HUES64 (cell line): ENCODE results near the gene FAM187B.
A peak's percentile ranks its signal among the peaks of the same experiment; 100 is the strongest.
"Not testable (repeated sequence)": the region's sequence is repeated elsewhere in the genome, so short reads cannot be mapped to it uniquely, and the experiment has no call there.

ENCODE experiments used
- H3K27ac ChIP-seq: 2 replicates; pipeline ENCODE4 v1.7.0; 2013; ENCODE audit warnings: low read depth, low read length, inconsistent platforms
- H3K27me3 ChIP-seq: 2 replicates; pipeline ENCODE4 v1.6.1; 2013; ENCODE audit warnings: mild to moderate bottlenecking, low read length; ENCODE audit not compliant: insufficient read depth
- H3K36me3 ChIP-seq: 2 replicates; pipeline ENCODE4 v1.6.1; 2013; ENCODE audit warnings: mild to moderate bottlenecking, low read length; ENCODE audit not compliant: insufficient read depth
- H3K4me1 ChIP-seq: 2 replicates; pipeline ENCODE4 v1.6.1; 2013; ENCODE audit warnings: mild to moderate bottlenecking, low read length, moderate library complexity; ENCODE audit not compliant: insufficient read depth
- H3K4me3 ChIP-seq: 2 replicates; pipeline ENCODE4 v1.5.1; 2013; ENCODE audit warnings: mild to moderate bottlenecking, low read length, moderate library complexity
- H3K9ac ChIP-seq: 2 replicates; pipeline ENCODE4 v1.6.1; 2013; ENCODE audit warnings: mild to moderate bottlenecking, low read depth, low read length
- H3K9me3 ChIP-seq: 2 replicates; pipeline ENCODE4 v1.6.1; 2013; ENCODE audit warnings: low read depth, low read length; ENCODE audit not compliant: insufficient read depth
- WGBS: fragments of 150-250, 120-280 bp; methylation state at CpG from one replicate; pipeline ENCODE4 v1.1.7; 2013; ENCODE audit warnings: missing lambda C conversion rate; 5-methylcytosine and 5-hydroxymethylcytosine counted together

FAM187B gene

DNA sequence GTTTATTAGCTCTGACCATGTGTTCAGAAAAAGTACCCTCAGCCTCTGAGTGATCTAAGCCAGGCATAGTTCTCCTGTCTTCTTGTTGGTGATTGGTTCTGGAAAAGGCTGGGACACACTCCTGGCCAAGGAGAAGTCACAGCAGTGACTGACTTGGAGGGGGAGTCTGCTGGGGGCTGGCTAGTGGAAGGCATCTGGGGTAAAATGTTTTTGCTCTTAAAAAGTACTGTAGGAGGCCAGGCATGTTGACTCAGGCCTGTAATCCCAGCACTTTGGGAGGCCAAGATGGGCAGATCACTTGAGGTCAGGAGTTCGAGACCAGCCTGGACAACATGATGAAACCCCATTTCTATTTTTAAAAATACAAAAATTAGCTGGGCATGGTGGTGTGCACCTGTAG, 21.7 kb downstream of the FAM187B start:
- Histone ChIP-seq H3K36me3 (no peaks in the 10 kb centered on the region), H3K4me3 (no peak overlapping the region), H3K9me3 (0 out of 2 replicates have a peak, but pooled peaks cover 3% of the 10 kb centered on the region), H3K27ac (no peak overlapping the region), H3K4me1 (peaks cover 32% of the 10 kb centered on the region), H3K9ac (no peak overlapping the region), H3K27me3 (no peaks in the 10 kb centered on the region)
- 93% methylated on average over 1 of the region's 1 CpG for WGBS

DNA sequence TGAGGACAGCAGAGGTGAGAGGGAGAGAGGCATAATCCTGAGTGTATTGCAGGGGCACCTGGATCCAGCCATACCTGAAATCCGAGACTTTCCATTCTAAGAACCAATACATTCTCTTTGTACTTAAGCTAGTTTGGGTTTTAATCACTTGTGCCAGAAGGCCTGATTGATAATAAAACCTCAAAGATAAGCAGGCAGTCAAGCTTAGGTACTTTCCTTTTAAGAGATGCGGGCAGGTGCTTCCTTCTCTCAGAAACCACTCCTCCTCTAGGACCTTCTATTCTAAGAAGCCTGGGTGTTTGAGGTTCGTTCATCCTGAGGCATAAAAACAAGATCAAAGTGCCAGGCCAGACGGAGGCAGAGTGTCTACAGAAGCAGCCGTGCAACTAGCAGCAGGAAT, 22.2 kb downstream of the FAM187B start:
- Histone ChIP-seq H3K27ac (no peak overlapping the region), H3K4me3 (no peak overlapping the region), H3K27me3 (no peaks in the 10 kb centered on the region), H3K4me1 (peaks cover 32% of the 10 kb centered on the region), H3K36me3 (no peaks in the 10 kb centered on the region), H3K9ac (no peak overlapping the region), H3K9me3 (0 out of 2 replicates have a peak, but pooled peaks cover 3% of the 10 kb centered on the region)
- 92% methylated on average over 5 of the region's 5 CpGs for WGBS

DNA sequence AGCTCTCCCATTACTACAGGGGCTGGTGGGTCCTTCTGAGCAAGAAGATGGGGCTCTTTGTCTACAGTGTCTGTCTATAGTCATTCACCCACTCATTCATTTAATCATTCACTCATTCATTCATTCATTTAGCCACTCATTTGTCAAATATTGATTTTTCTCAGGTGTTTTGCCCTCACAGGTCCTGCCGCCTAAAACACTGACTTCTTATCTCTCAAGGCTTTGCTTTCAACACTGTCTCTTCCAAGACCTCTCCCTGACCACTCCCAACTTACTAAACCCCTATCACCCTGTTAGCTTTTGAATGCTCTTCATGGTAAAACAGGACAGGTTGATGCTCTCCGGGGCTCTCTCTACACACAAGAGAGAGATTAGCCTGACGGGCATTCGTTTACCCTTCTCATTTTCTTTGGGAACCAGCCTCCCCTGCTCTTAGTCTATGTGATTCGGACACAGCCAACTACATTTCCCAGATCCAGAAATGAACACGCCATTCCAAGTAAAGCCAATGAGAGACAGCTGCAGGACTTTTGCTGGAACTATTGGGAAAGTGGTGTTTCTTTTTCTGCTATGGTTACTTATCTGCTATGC, 22.7 kb downstream of the FAM187B start:
- peak overlapping the region; percentile 9; the same call in 1 of the 2 replicates for H3K27ac ChIP-seq
- no peaks in the 10 kb centered on the region for H3K36me3 ChIP-seq
- no peak overlapping the region for H3K4me3 ChIP-seq
- 0 out of 2 replicates have a peak, but pooled peaks cover 3% of the 10 kb centered on the region for H3K9me3 ChIP-seq
- no peak overlapping the region for H3K9ac ChIP-seq
- no peaks in the 10 kb centered on the region for H3K27me3 ChIP-seq
- peaks cover 36% of the 10 kb centered on the region for H3K4me1 ChIP-seq
- WGBS = 88% methylated on average over 6 of the region's 6 CpGs

DNA sequence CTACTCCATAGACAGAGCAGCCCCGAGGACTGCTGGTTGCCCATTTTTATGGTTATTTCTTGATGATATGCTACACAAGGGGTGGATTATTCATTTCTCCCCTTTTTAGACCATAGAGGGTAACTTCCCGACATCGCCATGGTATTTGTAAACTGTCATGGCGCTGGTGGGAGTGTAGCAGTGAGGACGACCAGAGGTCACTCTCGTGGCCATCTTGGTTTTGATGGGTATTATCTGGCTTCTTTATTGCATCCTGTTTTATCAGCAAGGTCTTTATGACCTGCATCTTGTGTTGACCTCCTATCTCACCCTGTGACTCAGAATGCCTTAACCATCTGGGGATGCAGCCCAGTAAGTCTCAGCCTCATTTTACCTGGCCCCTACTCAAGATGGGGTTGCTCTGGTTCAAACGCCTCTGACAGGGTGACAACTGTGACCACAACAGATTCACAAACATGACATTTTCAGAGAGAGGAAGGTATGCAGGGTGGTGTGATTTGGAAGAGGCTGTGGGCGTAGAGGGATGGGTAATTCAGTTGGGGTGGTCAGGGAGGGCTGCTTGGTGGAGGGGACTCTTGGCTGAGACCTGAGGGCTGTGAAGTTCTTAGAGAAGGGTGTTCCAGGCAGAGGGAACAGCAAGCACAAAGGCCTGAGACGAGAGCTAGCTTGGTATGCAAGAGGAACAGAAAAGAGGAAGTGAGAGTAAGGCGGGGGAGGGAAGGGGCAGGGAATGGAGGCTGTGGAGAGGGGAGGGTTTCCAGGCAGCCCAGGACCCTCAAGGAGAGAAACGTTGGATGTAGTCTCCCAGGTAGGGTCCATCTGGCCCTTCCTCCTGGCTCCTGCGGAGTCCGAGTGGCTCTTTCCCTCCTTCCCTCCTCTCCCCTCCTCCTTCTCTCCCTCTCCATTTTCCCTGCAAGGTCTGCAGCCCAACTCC, 23.5 kb downstream of the FAM187B start:
- 71% methylated on average over 13 of the region's 13 CpGs for WGBS
- 0 out of 2 replicates have a peak, but pooled peaks cover 3% of the 10 kb centered on the region for H3K9me3 ChIP-seq
- no peaks in the 10 kb centered on the region for H3K36me3 ChIP-seq
- no peak overlapping the region for H3K9ac ChIP-seq
- peak overlapping the region; percentile 9; the same call in 1 of the 2 replicates for H3K27ac ChIP-seq
- H3K27me3 ChIP-seq = no peaks in the 10 kb centered on the region
- no peak overlapping the region for H3K4me3 ChIP-seq
- H3K4me1 ChIP-seq = peaks cover 39% of the 10 kb centered on the region

DNA sequence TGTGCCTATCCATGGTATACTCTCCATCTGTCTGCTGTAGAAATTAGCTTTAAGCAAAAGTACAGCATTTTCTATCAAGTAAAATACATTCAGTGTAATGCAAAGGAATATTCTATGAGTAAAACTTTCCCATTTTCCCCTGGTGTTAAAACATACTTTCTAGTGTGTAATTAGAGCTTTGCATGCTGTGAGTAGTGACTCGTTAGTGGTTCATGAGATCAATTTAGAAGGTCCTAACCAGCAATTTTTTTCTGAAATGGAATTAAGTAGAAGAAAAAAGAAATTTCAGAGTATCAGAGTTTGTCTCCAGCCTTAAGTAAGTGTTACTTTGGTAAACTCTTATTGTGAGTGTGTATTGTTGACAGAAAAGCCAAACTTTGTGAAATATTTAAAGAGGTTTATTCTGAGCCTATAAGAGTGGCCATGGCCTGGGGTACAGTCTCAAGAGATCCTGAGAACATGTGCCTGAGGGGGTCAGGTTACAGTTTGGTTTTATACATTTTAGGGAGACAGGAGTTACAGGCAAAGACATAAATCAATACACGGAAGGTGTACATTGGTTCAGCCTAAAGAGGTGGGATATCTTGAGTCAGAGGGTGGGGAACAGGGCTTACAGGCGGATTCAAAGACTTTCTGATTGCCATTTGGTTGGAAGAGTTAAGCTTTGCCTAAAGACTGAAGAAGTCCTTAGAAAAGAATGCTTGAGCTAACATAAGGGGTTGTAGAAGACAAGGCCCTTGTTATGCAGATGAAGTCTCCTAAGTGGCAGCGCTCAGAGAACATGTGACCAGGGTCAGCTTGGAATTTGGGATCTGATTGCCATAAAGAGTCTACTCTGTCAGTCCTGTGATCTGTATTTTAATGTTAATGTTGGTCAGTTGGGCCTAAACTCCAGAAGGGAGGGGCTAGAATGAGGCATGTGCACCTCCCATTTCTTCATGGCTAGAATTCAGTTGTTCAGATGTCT, 25.5 kb downstream of the FAM187B start:
- H3K36me3 ChIP-seq = no peaks in the 10 kb centered on the region
- 0 out of 2 replicates have a peak, but pooled peaks cover 1% of the 10 kb centered on the region for H3K9me3 ChIP-seq
- 15% methylated on average over 4 of the region's 4 CpGs for WGBS
- peaks cover 42% of the 10 kb centered on the region for H3K4me1 ChIP-seq
- H3K27ac ChIP-seq = peak overlapping the region; percentile 94
- peak overlapping the region; percentile 48 for H3K9ac ChIP-seq
- H3K27me3 ChIP-seq = no peaks in the 10 kb centered on the region
- peak overlapping the region; percentile 20; the same call in 1 of the 2 replicates for H3K4me3 ChIP-seq

DNA sequence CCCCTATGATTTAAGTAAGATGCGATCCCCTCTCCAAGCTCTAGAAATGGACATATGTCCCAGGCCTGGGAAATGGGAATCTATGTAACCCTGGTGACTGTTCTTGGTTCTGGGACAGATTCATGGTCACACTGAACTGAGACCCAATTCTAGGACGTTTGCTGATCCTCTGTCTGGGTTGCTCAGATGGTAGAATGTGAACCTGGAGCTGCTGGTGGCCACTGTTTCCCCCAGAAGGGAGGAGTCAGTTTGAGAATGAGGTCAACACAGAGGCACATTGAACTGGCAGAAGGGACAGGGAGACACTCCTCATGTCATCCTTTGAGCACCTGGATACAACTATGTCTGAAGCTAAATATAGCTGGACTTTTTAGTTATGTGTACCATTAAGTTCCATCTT, 29.1 kb downstream of the FAM187B start:
- Histone ChIP-seq H3K9ac (no peak overlapping the region), H3K4me1 (peaks cover 30% of the 10 kb centered on the region), H3K4me3 (no peak overlapping the region), H3K27me3 (no peaks in the 10 kb centered on the region), H3K27ac (no peak overlapping the region), H3K36me3 (no peaks in the 10 kb centered on the region), H3K9me3 (no peaks in the 10 kb centered on the region)
- WGBS = 86% methylated on average over 2 of the region's 2 CpGs

GRCh38 chr19:35196861-35197260, 31.7 kb downstream of the FAM187B start:
- H3K36me3 ChIP-seq, H3K9ac ChIP-seq, H3K27me3 ChIP-seq, H3K4me3 ChIP-seq, H3K27ac ChIP-seq, H3K9me3 ChIP-seq: not testable (repeated sequence)
- WGBS = 74% methylated on average over 6 of the region's 6 CpGs
- 0 out of 2 replicates have a peak, but pooled peaks cover 10% of the 10 kb centered on the region for H3K4me1 ChIP-seq

DNA sequence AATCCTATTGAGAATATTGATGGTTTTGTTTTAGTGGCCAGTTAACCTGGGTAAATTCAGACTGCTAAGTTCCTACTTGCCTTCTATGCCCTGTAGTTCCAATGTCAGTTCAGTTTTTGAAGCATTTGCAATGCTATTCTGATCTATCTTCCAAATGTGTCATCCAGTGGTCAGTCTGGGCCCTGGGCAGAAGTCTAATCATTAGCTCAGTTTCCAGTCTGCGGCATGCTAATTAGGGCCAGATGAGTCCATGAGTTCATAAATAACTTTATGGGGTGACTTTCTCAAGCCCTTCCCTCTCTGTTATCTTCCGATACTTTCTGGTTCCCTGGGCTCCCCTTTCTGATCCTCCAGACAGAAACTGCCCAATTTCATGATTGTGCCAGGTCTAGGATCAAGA, 32.7 kb downstream of the FAM187B start:
- H3K4me3 ChIP-seq = no peak overlapping the region
- 94% methylated on average over 2 of the region's 2 CpGs for WGBS

DNA sequence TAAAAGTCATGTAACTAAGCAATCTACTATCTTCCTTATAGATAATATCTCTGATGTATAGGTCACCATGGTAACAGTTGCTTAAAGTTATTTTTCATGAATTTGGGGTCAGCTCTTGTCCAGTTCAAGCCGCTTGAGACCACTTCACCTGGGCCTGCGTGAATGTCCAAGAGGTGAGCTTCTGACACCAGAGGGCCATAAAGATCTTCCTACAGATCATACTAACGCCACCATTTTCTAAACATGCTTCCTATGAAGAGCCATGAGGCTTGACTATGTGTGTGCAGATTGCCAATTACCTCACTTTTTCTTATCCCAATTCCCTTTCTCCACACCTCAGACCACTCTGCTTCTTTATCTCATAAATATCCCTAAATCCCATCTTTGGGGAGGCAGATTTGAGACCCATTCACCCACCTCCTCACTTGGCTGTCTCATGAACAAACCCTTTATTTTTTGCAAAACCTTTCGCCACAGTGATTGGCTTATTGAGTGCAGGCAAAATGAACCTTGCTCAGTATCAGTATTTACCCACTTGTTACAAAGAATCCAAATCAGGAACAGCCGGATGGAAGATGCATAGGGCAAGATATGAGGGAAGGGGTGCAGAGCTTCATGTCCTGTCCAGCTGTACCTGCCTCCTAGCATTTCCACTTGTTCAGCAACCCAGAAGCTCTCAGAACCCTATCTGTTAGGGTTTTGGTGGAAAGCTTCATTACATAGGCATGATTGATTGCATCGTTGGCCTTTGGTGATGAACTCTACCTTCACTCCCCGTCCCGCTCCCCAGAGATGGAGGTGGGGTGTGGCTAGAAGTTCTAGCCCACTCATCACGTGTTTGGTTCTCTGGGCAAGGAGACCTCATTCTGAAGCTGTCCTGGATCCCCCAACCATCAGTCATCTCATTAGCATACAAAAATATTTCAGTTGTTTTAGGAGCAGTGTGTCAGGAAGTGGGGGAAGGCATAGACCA, 34.2 kb downstream of the FAM187B start:
- WGBS = 95% methylated on average over 8 of the region's 9 CpGs
- Histone ChIP-seq H3K36me3 (no peaks in the 10 kb centered on the region), H3K4me1 (0 out of 2 replicates have a peak, but pooled peaks cover 4% of the 10 kb centered on the region), H3K27ac (no peak overlapping the region), H3K9ac (no peak overlapping the region), H3K9me3 (no peaks in the 10 kb centered on the region), H3K4me3 (no peak overlapping the region), H3K27me3 (no peaks in the 10 kb centered on the region)

More for the DNA sequence above, 32.7 kb downstream of the FAM187B start:
- Histone ChIP-seq H3K27ac (no peak overlapping the region), H3K36me3 (no peaks in the 10 kb centered on the region), H3K4me1 (0 out of 2 replicates have a peak, but pooled peaks cover 6% of the 10 kb centered on the region), H3K27me3 (no peaks in the 10 kb centered on the region), H3K9ac (no peak overlapping the region), H3K9me3 (no peaks in the 10 kb centered on the region)

- H3K9me3 ChIP-seq = no peaks in the 10 kb centered on the region
- WGBS = 100% methylated on average over 2 of the region's 2 CpGs
- no peaks in the 10 kb centered on the region for H3K27me3 ChIP-seq
- no peaks in the 10 kb centered on the region for H3K4me1 ChIP-seq
- H3K36me3 ChIP-seq = no peaks in the 10 kb centered on the region
- H3K9ac ChIP-seq = no peak overlapping the region
- no peak overlapping the region for H3K27ac ChIP-seq
- no peak overlapping the region for H3K4me3 ChIP-seq
Measured at GRCh38 chr19:35184884-35185283, 43.7 kb downstream of the FAM187B start.
